NOMO-1 (cell line): Measurements from ENCODE around the gene EXOC6B.
"Not testable (repeated sequence)": the region's sequence is repeated elsewhere in the genome, so short reads cannot be mapped to it uniquely, and the experiment has no call there.

Experiments used
- DNase-seq, 2 experiments: peaks; one replicate each; lab custom pipeline; 2025; ENCODE audit not compliant: unreplicated experiment in 2 of 2; lab: John Stamatoyannopoulos, UW

EXOC6B gene

DNA sequence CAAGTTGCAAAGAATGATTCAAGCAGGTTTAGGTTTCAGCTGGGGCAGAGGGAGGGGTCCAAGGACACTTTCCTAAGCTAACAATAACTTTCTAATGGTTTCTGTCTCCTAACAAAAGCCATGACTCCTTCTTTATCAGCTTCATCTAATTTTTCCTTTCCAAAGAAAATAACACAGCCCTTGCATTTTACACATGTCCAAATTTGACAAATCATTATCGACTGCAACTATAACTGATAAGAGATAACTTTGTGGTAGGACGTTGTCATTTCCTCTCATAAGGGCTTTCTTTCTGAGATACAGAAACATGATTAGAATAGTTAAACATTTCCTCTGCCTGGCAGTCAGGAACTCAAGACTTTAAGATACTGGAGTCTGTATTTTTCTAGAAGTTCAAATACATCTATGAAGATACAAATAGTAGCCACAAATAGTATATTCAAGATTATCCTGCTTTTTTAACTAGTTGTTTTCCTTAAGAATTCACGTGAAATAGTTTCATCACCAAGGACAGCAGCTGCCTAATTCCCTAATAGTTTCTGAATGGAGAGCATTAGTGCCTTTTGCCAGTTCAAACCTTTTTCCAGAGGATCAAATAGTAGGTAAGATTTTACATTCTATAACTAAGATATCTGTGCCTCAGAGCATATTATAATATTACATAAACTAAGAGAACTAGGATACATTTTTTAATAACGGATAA lies 263.2 kb downstream of the EXOC6B start:
- DNase-seq: no peak

DNA sequence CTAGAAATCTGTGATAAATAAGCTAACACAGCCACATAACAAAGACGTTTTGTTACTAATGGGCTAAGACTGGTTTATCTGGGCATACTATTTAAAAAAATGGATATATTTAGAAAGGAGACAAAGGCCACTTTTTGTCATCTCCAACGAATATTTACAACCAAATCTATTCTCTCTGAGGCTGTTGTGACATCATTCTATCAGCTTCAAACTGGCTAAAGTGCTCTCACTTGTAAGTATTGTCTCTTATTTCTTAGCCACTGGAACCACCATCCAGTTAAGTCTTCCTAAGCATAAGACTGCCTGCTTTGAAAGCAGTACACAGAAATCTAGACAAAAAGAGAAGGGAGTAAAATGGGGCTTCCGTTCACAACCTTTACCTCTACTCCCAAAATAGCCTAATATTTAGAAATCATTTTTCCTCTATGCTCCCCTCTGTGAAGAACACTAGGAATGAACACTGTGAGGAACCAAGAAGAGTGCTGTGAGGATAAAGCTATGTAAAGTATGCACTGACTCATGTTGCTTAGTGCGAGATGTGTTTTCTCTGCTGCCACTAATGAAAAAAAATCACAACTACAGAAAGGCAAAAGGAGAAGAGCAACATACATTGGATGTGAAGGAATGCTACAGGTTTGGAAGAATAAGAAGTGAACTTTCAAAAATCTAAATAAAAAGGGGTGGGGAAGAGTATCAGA lies 264.1 kb downstream of the EXOC6B start:
- no peak for DNase-seq

DNA sequence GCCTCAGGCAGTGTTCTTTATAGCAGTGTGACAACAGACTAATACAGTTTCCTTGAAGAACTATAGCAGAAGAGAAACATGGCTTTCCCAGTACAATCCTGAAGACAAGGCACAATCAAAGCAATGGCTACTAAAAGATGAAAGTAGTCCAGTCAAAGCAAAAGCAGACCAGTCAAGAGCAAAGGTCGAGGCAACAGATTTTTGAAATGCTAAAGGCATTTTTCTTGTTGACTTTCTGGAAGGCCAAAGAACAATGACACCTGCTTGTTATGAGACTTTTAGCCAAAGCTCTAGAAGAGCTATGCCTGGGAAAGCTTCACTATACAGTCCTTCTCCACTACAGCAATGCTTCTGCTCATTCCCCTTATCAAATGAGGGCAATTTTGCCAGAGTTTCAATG lies 269.9 kb downstream of the EXOC6B start:
- DNase-seq: no peak

DNA sequence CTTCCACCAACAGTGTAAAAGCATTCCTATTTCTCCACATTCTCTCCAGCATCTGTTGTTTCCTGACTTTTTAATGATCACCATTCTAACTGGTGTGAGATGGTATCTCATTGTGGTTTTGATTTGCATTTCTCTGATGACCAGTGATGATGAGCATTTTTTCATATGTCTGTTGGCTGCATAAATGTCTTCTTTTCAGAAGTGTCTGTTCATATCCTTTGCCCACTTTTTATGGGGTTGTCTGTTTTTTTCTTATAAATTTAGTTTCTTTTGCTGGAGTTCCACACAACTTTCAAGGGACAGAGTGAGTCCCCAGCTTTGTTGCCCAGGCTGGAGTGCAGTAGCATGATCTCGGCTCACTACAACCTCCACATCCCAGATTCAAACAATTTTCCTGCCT lies 270.5 kb downstream of the EXOC6B start:
- DNase-seq: not testable (repeated sequence)

GRCh38 chr2:72554910-72555309 lies 270.9 kb downstream of the EXOC6B start:
- DNase-seq: not testable (repeated sequence)

- DNase-seq: no peak
Measured at GRCh38 chr2:72554381-72554780, 271.5 kb downstream of the EXOC6B start.

DNA sequence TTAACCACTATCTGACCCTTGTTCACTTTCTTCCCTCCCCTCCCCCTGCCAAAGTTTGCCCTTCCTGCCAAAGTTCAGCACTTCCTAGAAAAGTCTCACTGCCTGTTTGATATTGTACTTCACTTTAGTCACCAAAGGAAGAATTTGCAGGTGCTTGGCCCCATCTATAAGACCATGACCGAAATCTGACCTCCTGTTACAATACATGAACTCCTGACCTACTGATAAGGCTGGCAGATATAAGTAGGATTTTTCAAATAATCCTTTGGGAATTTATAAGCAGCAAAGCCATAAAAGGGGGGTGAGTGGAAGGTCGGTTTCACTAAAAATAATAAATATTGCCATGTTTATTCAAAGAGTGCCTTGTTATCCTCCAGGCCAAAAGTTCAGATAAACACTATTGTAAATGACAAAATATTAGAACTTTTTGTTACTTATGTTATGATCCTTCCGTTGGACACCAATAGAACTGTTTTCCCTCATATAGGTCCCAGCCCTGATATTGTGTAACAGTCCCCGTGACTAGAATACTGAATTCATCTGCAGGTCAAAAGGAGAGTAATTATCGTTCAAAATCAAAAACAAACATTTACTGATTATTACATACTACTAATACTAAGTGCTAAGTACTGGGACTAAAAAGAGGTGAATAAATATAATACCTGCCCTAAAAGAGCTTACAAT lies 277.6 kb downstream of the EXOC6B start:
- no peak for DNase-seq

- DNase-seq: no peak
Measured at GRCh38 chr2:72545790-72546189, 280.0 kb downstream of the EXOC6B start.

DNA sequence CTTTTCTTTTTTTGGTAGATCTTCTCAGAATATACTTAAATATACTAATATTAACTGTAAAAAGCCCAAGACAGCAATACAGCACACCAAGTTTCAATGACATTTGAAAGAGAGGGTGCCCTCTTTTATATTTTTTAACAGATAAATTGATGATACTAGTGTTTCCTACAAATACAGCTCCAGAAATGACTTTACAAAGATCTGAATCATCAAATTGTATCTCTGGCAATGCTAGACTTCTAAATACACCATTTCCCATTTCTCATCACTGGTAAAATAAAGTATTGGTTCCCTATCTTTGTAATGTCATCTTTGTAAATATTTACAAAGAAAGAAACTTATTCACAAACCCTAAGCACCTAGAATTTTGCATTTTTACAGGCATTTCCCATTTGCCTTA lies 281.3 kb downstream of the EXOC6B start:
- no peak for DNase-seq

GRCh38 chr2:72543497-72544216 lies 282.2 kb downstream of the EXOC6B start:
- no peak for DNase-seq

DNA sequence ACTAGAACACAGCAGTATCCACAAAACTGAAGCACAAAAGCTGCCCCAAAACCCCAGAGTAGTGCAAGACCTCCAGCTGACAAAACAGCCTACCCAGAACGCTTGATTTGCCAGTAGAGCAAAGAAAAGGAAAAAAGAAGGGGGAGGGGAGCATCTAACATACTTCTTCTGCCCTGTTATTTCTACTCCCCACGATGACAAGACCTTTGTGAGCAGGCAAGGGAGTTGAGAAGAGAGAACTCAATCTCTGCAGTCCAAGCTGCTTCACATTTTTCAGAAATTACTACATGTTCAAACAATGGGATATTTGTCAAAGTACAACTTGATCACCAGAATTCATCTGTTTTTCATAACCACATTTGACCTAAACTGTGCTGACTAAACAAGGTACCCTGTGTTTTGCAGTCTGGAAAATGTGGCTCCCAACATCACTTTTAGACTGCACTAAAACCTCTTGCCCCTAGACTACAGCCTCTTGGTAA lies 286.7 kb downstream of the EXOC6B start:
- DNase-seq: no peak

GRCh38 chr2:72538486-72538885 lies 287.3 kb downstream of the EXOC6B start:
- no peak for DNase-seq

DNA sequence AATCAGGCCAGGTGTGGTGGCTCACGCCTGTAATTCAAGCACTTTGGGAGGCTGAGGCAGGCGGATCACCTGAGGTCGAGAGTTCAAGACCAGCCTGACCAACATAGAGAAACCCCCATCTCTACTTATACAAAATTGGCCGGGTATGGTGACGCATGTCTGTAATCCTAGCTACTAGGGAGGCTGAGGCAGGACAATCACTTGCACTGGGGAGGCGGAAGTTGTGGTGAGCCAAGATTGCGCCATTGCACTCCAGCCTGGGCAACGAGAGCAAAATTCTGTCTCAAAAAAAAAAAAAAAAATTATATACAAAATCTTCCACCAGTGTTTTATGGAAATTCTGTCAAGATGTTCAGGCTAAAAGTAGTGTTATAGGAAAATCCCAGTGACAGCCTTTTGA lies 290.2 kb downstream of the EXOC6B start:
- DNase-seq: peak; percentile 61 to 64

- no peak for DNase-seq
Measured at GRCh38 chr2:72533765-72534164, 292.1 kb downstream of the EXOC6B start.

GRCh38 chr2:72527424-72527823 lies 298.4 kb downstream of the EXOC6B start:
- no peak for DNase-seq

GRCh38 chr2:72526623-72527022 lies 299.2 kb downstream of the EXOC6B start:
- DNase-seq: no peak

DNA sequence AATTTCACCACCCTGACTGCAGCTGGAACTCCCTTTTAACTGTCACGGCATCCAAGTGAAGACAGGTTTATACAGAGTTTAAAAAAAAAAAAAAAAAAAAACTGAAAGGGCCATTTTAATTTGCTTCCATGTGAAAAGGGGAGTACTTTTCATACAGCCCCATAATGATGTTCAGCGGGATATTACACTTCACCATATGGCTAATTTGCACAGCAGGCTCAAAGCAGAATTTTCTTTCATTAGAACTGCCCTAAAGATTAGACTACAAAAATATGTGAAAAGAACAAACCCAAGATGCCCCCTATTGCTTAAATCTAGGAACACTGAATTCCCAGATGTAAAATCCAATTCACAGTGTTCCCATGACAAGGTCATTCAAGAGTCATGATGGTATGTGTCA lies 301.8 kb downstream of the EXOC6B start:
- no peak for DNase-seq

GRCh38 chr2:72515696-72516095 lies 310.1 kb downstream of the EXOC6B start:
- peak in 1 of 2 experiments; percentile 15 for DNase-seq

DNA sequence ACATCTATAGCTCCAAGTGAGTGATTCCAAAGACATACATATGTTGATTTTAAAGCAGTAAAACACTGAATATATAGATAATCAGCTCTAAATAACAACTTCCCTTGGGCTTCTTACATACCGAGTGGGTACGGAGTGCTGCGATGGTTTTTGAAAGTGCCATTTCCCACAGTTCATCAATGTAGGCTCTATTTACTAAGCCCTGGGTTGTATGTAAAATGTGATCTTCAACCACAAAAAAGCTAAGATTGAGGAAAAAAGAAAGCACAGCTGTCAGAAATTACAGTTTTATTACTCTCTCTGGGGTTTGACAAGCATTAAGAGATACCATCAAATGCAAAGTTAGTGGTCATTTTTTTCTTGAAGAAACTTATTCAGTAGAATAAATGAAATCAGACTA lies 312.8 kb downstream of the EXOC6B start:
- no peak for DNase-seq

DNA sequence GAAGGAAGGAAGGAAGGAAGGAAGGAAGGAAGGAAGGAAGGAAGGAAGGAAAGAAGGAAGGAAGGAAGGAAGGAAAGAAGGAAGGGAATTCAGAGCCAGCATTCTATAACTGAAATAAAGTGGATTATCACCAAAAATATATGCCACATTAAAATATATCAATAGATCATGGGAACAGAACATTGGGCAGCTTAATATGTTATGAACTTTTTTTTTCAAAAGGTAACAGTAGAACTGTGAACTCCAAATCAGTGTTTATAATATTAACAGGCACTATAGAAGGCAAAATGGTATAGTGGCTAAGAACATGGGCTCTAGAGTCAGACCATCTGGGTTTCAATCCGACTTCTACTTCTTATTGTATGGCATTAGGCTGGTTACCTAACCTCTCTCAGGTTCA lies 313.5 kb downstream of the EXOC6B start:
- DNase-seq: no peak

- no peak for DNase-seq
Measured at GRCh38 chr2:72511906-72512305, 313.9 kb downstream of the EXOC6B start.
